Esophagus muscularis mucosa (tissue), 4 donors: ENCODE measurements around the gene USP35.

Source experiments
- CTCF ChIP-seq, 3 experiments: fragments of 200-600 bp in 2 of 3; fragments of 450-650 bp in 1 of 3; sonication (generic) in 2 of 3; IDR thresholded peaks; one replicate each; pipeline ENCODE4 v1.5.1; 2017 to 2019; ENCODE audit warnings: antibody characterized with exemption in 3 of 3, mild to moderate bottlenecking in 2 of 3, moderate library complexity in 1 of 3
- EP300 ChIP-seq: sonication (generic); formaldehyde crosslinking; IDR thresholded peaks from one replicate; pipeline ENCODE4 v1.6.1; 2017; ENCODE audit warnings: antibody characterized with exemption
- POLR2A ChIP-seq: fragments of 450-650 bp; IDR thresholded peaks from one replicate; pipeline ENCODE4 v1.6.1; 2017; ENCODE audit warnings: antibody characterized with exemption, moderate library complexity, mild to moderate bottlenecking, low read depth

GRCh38 chr11:78145511-78146025 is 43.2 kb upstream of the USP35 start:
- TF ChIP-seq CTCF (IDR thresholded peaks at IDR 0.05), result no peak
- no peak for TF ChIP-seq POLR2A
- no peak for TF ChIP-seq EP300
